ENCODE data around the gene QPCTL. TPM values are rescaled to one million over a fixed set of nuclear protein-coding genes. Genes with fewer than 3 reads are reported as not detected.
"Not testable (repeated sequence)": the region's sequence is repeated elsewhere in the genome, so short reads cannot be mapped to it uniquely, and the experiment has no call there.

The QPCTL gene
- total RNA-seq, 2 donors from 2014 or later = 11.0 to 15.9 TPM

GRCh38 chr19:45746866-45747265 lies 54.4 kb downstream of the QPCTL start:
- no peak overlapping the region for H3K27ac ChIP-seq (ENCODE audit: low read depth, low read length)
- H3K4me1 ChIP-seq (ENCODE audit: control insufficient read depth, insufficient read depth, low read length) = no peaks in the 10 kb centered on the region
- H3K27ac Mint-ChIP-seq = no peak overlapping the region
- no peak overlapping the region for H3K9ac ChIP-seq (ENCODE audit: extremely low read depth, low read length, poor library complexity, severe bottlenecking)
- 90 to 91% methylated on average over 4 to 5 of the region's 5 CpGs for WGBS, 2 experiments (ENCODE audit: insufficient coverage in 1 of 2, insufficient read length in 1 of 2)
- no peak for DNase-seq
- no peaks in the 10 kb centered on the region for H3K36me3 Mint-ChIP-seq (ENCODE audit: low read depth)
- H3K9me3 ChIP-seq (ENCODE audit: control insufficient read depth, low read length) = no peaks in the 10 kb centered on the region
- no peak overlapping the region for H3K4me3 ChIP-seq (ENCODE audit: low read length)
- H3K36me3 ChIP-seq (ENCODE audit: control insufficient read depth, insufficient read depth, low read length) = no peaks in the 10 kb centered on the region
- TF ChIP-seq CTCF (conservative IDR thresholded peaks at IDR 0.05) = no peak
- H3K27me3 Mint-ChIP-seq (ENCODE audit: insufficient read depth) = peaks cover 4% of the 10 kb centered on the region
- no peaks in the 10 kb centered on the region for H3K9me3 Mint-ChIP-seq
- H3K4me1 Mint-ChIP-seq = no peaks in the 10 kb centered on the region
- H3K4me3 Mint-ChIP-seq = no peak overlapping the region
- no peaks in the 10 kb centered on the region for H3K27me3 ChIP-seq (ENCODE audit: control insufficient read depth, insufficient read depth, low read length, poor library complexity, severe bottlenecking)

- WGBS, 2 experiments (ENCODE audit: insufficient coverage in 1 of 2, insufficient read length in 1 of 2) = 90 to 100% methylated on average over 5 of the region's 5 CpGs
- H3K27me3 ChIP-seq (ENCODE audit: control insufficient read depth, insufficient read depth, low read length, poor library complexity, severe bottlenecking) = no peaks in the 10 kb centered on the region
Measured at GRCh38 chr19:45747513-45747912, 55.0 kb downstream of the QPCTL start.

GRCh38 chr19:45751483-45751882 lies 59.0 kb downstream of the QPCTL start:
- H3K36me3 ChIP-seq (ENCODE audit: control insufficient read depth, insufficient read depth, low read length); H3K9ac ChIP-seq (ENCODE audit: extremely low read depth, low read length, poor library complexity, severe bottlenecking); H3K27ac ChIP-seq (ENCODE audit: low read depth, low read length); H3K4me1 ChIP-seq (ENCODE audit: control insufficient read depth, insufficient read depth, low read length); H3K4me3 Mint-ChIP-seq; H3K27me3 ChIP-seq (ENCODE audit: control insufficient read depth, insufficient read depth, low read length, poor library complexity, severe bottlenecking); H3K27ac Mint-ChIP-seq; H3K9me3 Mint-ChIP-seq; DNase-seq; H3K27me3 Mint-ChIP-seq (ENCODE audit: insufficient read depth); H3K4me3 ChIP-seq (ENCODE audit: low read length); H3K4me1 Mint-ChIP-seq; H3K36me3 Mint-ChIP-seq (ENCODE audit: low read depth); H3K9me3 ChIP-seq (ENCODE audit: control insufficient read depth, low read length): not testable (repeated sequence)
- WGBS, 2 experiments (ENCODE audit: insufficient coverage in 1 of 2, insufficient read length in 1 of 2) = 97% methylated on average over 7 to 10 of the region's 10 CpGs

More at GRCh38 chr19:45747513-45747912, 55.0 kb downstream of the QPCTL start:
- Histone ChIP-seq H3K4me1 (ENCODE audit: control insufficient read depth, insufficient read depth, low read length) (no peaks in the 10 kb centered on the region), H3K9me3 (ENCODE audit: control insufficient read depth, low read length) (no peaks in the 10 kb centered on the region), H3K36me3 (ENCODE audit: control insufficient read depth, insufficient read depth, low read length) (no peaks in the 10 kb centered on the region), H3K9ac (ENCODE audit: extremely low read depth, low read length, poor library complexity, severe bottlenecking) (no peak overlapping the region), H3K27ac (ENCODE audit: low read depth, low read length) (no peak overlapping the region), H3K4me3 (ENCODE audit: low read length) (no peak overlapping the region)
- no peak for TF ChIP-seq CTCF (conservative IDR thresholded peaks at IDR 0.05)
- no peak for DNase-seq
- H3K27ac Mint-ChIP-seq = no peak overlapping the region
- no peaks in the 10 kb centered on the region for H3K9me3 Mint-ChIP-seq
- H3K27me3 Mint-ChIP-seq (ENCODE audit: insufficient read depth) = peaks cover 4% of the 10 kb centered on the region
- H3K4me3 Mint-ChIP-seq = no peak overlapping the region
- no peaks in the 10 kb centered on the region for H3K36me3 Mint-ChIP-seq (ENCODE audit: low read depth)
- H3K4me1 Mint-ChIP-seq = no peaks in the 10 kb centered on the region

GRCh38 chr19:45752639-45753038 lies 60.2 kb downstream of the QPCTL start:
- Mint-ChIP-seq H3K27me3 (ENCODE audit: insufficient read depth) (peaks cover 5% of the 10 kb centered on the region), H3K27ac (no peak overlapping the region), H3K4me1 (peaks cover 2% of the 10 kb centered on the region), H3K36me3 (ENCODE audit: low read depth) (no peaks in the 10 kb centered on the region), H3K4me3 (no peak overlapping the region), H3K9me3 (no peaks in the 10 kb centered on the region)
- DNase-seq = no peak
- Histone ChIP-seq H3K9ac (ENCODE audit: extremely low read depth, low read length, poor library complexity, severe bottlenecking) (no peak overlapping the region), H3K4me3 (ENCODE audit: low read length) (no peak overlapping the region), H3K36me3 (ENCODE audit: control insufficient read depth, insufficient read depth, low read length) (no peaks in the 10 kb centered on the region), H3K27ac (ENCODE audit: low read depth, low read length) (no peak overlapping the region), H3K27me3 (ENCODE audit: control insufficient read depth, insufficient read depth, low read length, poor library complexity, severe bottlenecking) (no peaks in the 10 kb centered on the region), H3K4me1 (ENCODE audit: control insufficient read depth, insufficient read depth, low read length) (no peaks in the 10 kb centered on the region), H3K9me3 (ENCODE audit: control insufficient read depth, low read length) (no peaks in the 10 kb centered on the region)
- no peak for TF ChIP-seq CTCF (conservative IDR thresholded peaks at IDR 0.05)
- WGBS, 2 experiments (ENCODE audit: insufficient coverage in 1 of 2, insufficient read length in 1 of 2) = 95 to 97% methylated on average over 6 to 12 of the region's 12 CpGs

Measured in endodermal cell (in vitro differentiated cells).